ENCODE measurements around the gene EIF4E3. TPM values are rescaled to one million over a fixed set of nuclear protein-coding genes. Genes with fewer than 3 reads are reported as not detected.

Gene EIF4E3
- total RNA-seq, 2 donors from 2014 or later, result 40.8 to 44.2 TPM

- peak; percentile 87 for DNase-seq (ENCODE audit: low spot score)
- intact Hi-C loops (cut with DNase I), result no loop called here
These were observed 475 bp downstream of the EIF4E3 start for GRCh38 chr3:71724584-71725270.

DNA sequence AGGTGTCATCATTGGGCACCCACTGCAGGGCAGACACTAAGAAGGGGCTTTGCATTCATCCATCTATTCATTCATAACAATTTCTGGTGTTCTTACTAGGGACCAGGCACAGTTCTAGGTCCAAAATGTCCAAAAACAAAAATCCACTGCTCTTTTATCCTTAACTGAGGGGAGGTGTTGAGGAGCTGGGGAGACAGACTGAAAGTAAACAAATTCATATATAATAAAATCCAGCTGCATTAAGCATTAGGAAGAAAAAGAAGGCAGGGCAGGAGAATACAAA lies 1.1 kb downstream of the EIF4E3 start:
- intact Hi-C loops (cut with DNase I), result no loop called here

DNA sequence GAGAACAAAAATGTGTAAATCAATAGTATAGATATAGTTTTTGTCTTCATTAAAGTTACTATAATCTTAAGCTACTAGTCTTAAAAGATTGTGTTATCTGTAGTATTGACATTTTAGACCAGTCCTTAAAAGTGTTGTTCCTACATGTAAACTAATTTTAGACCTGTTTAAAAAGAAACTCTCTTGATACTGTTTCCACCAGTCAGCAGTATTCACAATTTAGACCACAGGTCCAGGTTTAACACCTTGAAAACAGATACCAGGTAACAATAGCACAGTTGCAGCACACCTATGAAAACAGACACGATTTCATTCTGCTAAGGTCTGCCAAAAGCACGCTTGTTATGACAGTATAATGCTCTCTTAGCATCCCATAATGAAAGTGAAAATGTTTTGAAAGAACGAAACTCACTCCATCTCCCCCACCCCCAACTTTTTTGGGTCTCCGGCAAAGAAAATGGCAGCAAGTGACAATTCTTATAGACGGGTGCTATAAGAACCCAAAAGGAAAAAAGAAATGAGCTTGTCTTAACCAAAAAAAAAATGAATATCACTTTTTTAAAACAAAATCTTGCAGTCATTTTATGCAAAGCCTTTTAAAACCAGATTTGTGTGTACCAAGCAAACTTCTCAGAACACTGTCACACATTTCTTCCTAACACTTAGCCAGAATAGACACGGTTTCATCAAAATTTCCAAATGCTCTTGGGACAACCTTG lies 1.6 kb downstream of the EIF4E3 start:
- intact Hi-C loops (cut with DNase I), result no loop called here
- no peak for DNase-seq (ENCODE audit: low spot score)

More for the DNA sequence above, 1.1 kb downstream of the EIF4E3 start:
- DNase-seq (ENCODE audit: low spot score), result no peak

- intact Hi-C loops (cut with DNase I), result no loop called here
- DNase-seq (ENCODE audit: low spot score), result no peak
These were observed 2.5 kb downstream of the EIF4E3 start for GRCh38 chr3:71722693-71723092.

DNA sequence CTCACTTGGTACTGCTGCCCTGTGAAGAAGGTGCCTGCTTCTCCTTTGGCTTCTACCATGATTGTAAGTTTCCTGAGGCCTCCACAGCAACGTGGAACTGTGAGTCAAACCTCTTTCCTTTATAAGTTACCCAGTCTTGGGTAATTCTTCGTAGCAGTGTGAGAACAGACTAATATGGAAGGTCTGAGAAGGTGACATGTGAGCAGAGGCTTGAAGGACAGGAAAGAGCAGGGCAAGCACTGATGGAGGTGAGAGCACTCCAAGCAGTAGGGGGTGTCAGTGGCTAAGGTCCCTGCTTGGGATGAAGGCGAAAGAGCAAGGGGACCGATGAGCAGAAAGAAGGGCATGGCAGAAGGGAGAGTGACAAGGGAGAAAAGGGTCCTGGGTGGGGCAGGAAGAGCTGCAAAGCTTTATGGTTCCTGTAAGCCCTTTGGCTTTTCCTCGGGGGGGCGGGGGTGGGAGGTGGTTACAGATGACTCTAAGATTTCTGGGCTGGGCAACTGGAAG lies 3.5 kb downstream of the EIF4E3 start:
- DNase-seq (ENCODE audit: low spot score), result no peak
- intact Hi-C loops (cut with DNase I), result no loop called here

GRCh38 chr3:71721002-71721401 lies 4.2 kb downstream of the EIF4E3 start:
- intact Hi-C loops (cut with DNase I), result no loop called here

GRCh38 chr3:71718072-71718471 lies 7.1 kb downstream of the EIF4E3 start:
- intact Hi-C loops (cut with DNase I), result no loop called here

More at GRCh38 chr3:71721002-71721401, 4.2 kb downstream of the EIF4E3 start:
- no peak for DNase-seq (ENCODE audit: low spot score)

GRCh38 chr3:71714595-71714994 lies 10.6 kb downstream of the EIF4E3 start:
- intact Hi-C loops (cut with DNase I), result no loop called here
- no peak for DNase-seq (ENCODE audit: low spot score)

More at GRCh38 chr3:71718072-71718471, 7.1 kb downstream of the EIF4E3 start:
- no peak for DNase-seq (ENCODE audit: low spot score)

DNA sequence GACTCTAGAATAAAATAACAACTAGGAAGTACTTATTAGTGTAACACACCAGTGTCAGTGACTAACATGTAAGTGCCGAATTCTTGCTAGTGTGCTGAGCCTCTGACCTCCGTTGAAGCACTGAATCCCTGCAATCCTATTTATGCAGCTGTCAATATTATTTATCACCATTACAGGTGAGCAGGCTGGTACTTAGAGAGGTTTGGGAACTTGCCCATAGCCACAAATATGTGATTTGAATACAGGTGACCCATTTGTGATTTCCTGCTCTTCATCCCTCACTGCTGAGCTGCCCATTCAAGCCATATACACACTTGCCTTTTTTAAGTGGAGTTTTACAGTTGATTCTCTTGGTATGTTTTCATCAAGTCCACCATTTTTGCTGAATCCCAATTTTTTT lies 12.2 kb downstream of the EIF4E3 start:
- intact Hi-C loops (cut with DNase I), result no loop called here
- no peak for DNase-seq (ENCODE audit: low spot score)

DNA sequence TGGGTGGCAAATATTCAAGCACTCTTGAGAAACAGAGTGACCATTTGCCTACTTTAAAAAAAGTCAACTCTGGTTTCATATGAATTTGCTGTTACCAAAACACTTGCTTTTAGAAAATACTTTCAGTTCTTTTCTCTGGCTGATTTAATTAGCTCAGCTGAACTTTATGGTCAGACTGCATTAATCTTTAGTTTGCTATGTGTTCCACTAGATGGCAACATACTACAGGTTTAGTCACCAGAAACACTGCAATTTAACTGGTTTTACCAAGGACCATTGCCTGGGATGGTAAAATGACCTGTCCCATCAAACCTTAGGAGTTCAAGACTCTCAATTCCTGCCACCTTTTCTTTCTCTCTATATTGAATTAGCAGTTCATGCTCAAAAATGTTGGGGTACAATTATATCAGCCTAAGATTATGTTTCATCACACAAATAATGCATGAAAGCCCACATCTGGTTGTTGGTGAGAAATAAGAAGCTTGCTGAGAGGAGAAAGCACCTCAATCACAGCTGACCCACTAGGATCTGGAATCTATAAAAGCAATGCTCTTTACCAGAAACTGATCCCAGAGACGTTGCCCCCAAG lies 14.2 kb downstream of the EIF4E3 start:
- intact Hi-C loops (cut with DNase I), result no loop called here
- DNase-seq (ENCODE audit: low spot score), result no peak

- intact Hi-C loops (cut with DNase I), result no loop called here
- no peak for DNase-seq (ENCODE audit: low spot score)
These were observed 15.2 kb downstream of the EIF4E3 start for GRCh38 chr3:71709908-71710511.

GRCh38 chr3:71708476-71709105 lies 16.6 kb downstream of the EIF4E3 start:
- intact Hi-C loops (cut with DNase I), result no loop called here
- no peak for DNase-seq (ENCODE audit: low spot score)

- no peak for DNase-seq (ENCODE audit: low spot score)
- intact Hi-C loops (cut with DNase I), result no loop called here
These were observed 17.6 kb downstream of the EIF4E3 start for GRCh38 chr3:71707595-71707994.

GRCh38 chr3:71705681-71706080 lies 19.5 kb downstream of the EIF4E3 start:
- intact Hi-C loops (cut with DNase I), result no loop called here
- no peak for DNase-seq (ENCODE audit: low spot score)

DNA sequence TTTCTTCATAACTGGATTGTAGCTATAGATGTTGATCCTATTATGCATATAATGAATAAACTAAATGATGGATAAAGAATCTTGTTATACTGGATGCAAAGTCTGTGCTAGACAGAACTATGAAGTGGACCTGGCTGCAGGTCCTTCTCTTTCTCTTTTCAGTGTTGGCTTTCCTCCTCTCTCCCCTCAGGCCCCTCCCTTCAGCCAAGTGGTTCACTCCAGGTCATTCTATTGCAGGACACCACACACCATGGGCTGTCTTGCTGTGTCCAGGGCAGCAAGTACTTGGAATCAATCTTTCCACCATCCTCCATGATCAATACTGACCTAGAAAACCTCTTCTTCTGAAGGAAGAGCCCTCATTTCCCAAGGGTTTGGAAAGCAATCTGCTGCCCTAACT lies 20.3 kb downstream of the EIF4E3 start:
- DNase-seq (ENCODE audit: low spot score), result no peak
- intact Hi-C loops (cut with DNase I), result no loop called here

DNA sequence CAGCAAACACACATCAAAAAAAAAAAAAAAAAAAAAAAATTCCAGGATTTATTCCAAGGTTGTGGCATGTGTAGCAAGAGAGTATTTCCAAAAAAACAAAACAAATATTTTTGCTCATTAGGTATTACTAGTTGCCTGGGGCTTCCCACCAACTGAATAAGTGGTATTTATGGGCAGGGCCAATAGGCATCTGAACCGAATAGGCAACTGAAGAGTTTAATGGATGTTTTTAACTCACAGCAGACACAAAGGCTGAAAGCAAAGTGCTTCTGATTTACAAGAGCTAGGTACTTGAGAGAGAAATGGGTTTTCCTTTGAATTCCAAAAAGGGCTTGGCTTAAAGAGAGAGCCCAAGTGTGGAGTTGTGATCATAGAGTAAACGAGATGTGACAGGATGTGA lies 21.4 kb downstream of the EIF4E3 start:
- intact Hi-C loops (cut with DNase I), result no loop called here

DNA sequence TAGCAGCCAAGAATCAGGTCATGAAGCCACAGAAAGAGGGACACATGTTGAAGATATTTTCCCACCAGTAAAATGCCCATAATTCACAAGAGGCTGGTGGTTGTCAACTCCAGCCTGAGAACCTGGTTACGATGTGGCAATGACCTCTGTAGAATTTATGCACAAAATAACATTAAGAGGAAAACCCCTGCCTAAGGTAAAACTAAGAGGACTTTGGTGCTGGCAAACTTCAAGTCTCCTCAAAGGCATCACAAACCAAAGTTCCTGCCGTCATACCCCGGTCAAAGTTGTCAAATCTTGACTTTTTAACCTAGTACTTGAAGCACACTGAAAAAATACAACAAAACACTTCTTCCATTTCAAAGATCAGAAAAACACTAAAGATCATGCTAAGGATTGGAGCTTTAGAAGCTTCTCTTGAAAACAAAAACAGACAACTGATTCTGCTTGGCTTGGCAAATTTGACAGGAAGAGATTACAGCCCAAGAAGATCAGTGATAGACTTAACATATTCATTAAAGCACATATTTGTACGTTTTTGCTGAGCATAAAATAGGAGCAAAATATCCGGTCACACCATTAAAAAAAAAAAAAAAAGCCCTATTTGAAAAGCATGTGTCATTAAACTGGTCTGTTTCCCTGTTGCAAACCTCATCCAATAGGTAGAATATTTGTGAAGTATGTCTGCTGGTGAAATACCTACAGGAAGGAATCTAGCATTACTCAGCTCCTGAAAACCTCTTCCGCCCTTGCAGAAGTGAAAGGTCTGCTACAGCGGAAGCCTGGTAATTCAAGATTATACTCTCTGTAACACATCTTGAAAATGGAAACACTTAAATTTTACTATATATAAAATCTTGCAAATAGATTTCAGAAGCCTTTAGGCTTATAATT lies 22.8 kb downstream of the EIF4E3 start:
- DNase-seq (ENCODE audit: low spot score), result no peak
- intact Hi-C loops (cut with DNase I), result no loop called here

More for the DNA sequence above, 21.4 kb downstream of the EIF4E3 start:
- DNase-seq (ENCODE audit: low spot score), result no peak

DNA sequence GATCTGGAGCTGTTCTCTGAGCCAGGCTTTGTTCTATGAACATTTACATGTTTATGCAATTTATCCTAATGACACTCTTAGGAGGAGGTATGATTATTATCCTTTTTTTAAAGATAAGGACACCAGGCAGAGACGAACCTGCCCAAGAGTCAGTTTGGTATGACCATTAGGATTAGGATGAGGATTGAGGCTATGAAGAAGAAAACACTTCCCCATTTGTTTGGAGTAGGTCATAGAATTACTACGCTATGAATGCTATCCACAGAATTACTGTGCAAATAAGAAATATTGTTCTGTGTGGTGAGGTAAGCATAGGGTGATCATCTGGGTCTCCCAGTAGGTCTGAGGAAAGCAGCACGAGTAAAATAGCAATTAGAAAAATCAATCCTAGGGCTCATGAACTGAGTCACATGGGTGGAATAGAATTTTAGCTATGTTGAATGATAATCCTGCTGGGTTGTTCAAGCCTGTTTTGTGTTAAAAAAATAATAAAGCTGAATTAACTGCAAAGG lies 23.9 kb downstream of the EIF4E3 start:
- intact Hi-C loops (cut with DNase I), result no loop called here

More for the DNA sequence above, 23.9 kb downstream of the EIF4E3 start:
- no peak for DNase-seq (ENCODE audit: low spot score)
